HL-60 (cell line): ENCODE results near the gene PARVB.

ENCODE experiments used
- DNase-seq, 2 experiments: peaks; one replicate each; pipeline ENCODE4 v3.0.0-alpha.2; 2010 to 2020; ENCODE audit warnings: low read depth in 1 of 2, low spot score in 1 of 2
- H3K27ac ChIP-seq: fragments of 250-450 bp; sonication (Bioruptor Pico); replicated peaks from 2 replicates; pipeline ENCODE4 v1.5.1; 2020; ENCODE audit warnings: mild to moderate bottlenecking, moderate library complexity
- H3K27me3 ChIP-seq: fragments of 250-450 bp; sonication (Bioruptor Pico); 2 replicates; pipeline ENCODE4 v1.5.1; 2021; ENCODE audit warnings: mild to moderate bottlenecking, moderate library complexity; ENCODE audit not compliant: insufficient read depth, poor library complexity, severe bottlenecking
- H3K4me3 ChIP-seq: replicated peaks from 2 replicates; pipeline ENCODE4 v1.5.1; 2011; ENCODE audit warnings: mild to moderate bottlenecking, control low read depth, low read length; ENCODE audit not compliant: insufficient read depth
- CTCF ChIP-seq: IDR thresholded peaks from one replicate; pipeline ENCODE4 v1.5.1; 2011; ENCODE audit warnings: low read length, control low read depth, inconsistent platforms; ENCODE audit not compliant: insufficient read depth
- GABPA ChIP-seq: IDR thresholded peaks from 2 replicates; pipeline ENCODE4 v1.6.1; 2012; ENCODE audit warnings: low read depth
- POLR2AphosphoS5 ChIP-seq: IDR thresholded peaks from 2 replicates; pipeline ENCODE4 v1.6.1; 2012; ENCODE audit warnings: low read depth
- REST ChIP-seq: IDR thresholded peaks from 2 replicates; pipeline ENCODE4 v1.6.1; 2012; ENCODE audit warnings: low read depth; ENCODE audit not compliant: insufficient replicate concordance
- SPI1 ChIP-seq: IDR thresholded peaks from 2 replicates; pipeline ENCODE4 v1.6.1; 2012; ENCODE audit warnings: low read depth, mild to moderate bottlenecking, borderline replicate concordance
- long read RNA-seq: library from polyadenylated mRNA; unstranded; transcript quantifications from one replicate; pipeline ENCODE4 v2.0.0, GENCODE V29; 2020

Gene PARVB
- long read RNA-seq, full-length matches to known transcripts: 21 of 26 reads
- long read RNA-seq, partial matches to known transcripts: 0 of 26 reads
- long read RNA-seq, other reads (novel, unspliced or antisense): 5 of 26 reads

- peak within 1 kb of the TSS; percentile 95 for H3K27ac ChIP-seq
- H3K4me3 ChIP-seq: peak within 1 kb of the TSS; percentile 59
- peak; percentile 33 to 63 for DNase-seq
- no peaks in the 10 kb centered on the region for H3K27me3 ChIP-seq
- TF ChIP-seq SPI1: no peak
- TF ChIP-seq CTCF: no peak
- no peak for TF ChIP-seq GABPA
- no peak for TF ChIP-seq REST
- peak; percentile 61 for TF ChIP-seq POLR2AphosphoS5
These were observed at the start of gene PARVB for GRCh38 chr22:44024288-44024921. Gene PARVB (plus strand): TSS chr22:44024302. CDS start chr22:44024340, 38 bp downstream.

GRCh38 chr22:43975041-43975440, 49.1 kb upstream of the PARVB start:
- Histone ChIP-seq H3K27me3 (no peaks in the 10 kb centered on the region), H3K27ac (no peak overlapping the region), H3K4me3 (no peak overlapping the region)
- DNase-seq: no peak
- TF ChIP-seq REST (no peak), CTCF (no peak), POLR2AphosphoS5 (no peak), GABPA (no peak), SPI1 (no peak)

- no peak overlapping the region for H3K27ac ChIP-seq
- no peak overlapping the region for H3K4me3 ChIP-seq
- no peaks in the 10 kb centered on the region for H3K27me3 ChIP-seq
- DNase-seq: no peak
- no peak for TF ChIP-seq POLR2AphosphoS5
- TF ChIP-seq REST: no peak
- no peak for TF ChIP-seq SPI1
- no peak for TF ChIP-seq CTCF
- no peak for TF ChIP-seq GABPA
These were observed 47.0 kb upstream of the PARVB start for GRCh38 chr22:43976861-43977795.
